HG02623 (cell line): Measurements from ENCODE around the gene PANX3.

Experiments
- ATAC-seq: cut with Tn5 transposase; IDR thresholded peaks from one replicate; pipeline ENCODE4 v1.9.1; 2021; ENCODE audit warnings: moderate library complexity; ENCODE audit not compliant: unreplicated experiment

Gene PANX3

DNA sequence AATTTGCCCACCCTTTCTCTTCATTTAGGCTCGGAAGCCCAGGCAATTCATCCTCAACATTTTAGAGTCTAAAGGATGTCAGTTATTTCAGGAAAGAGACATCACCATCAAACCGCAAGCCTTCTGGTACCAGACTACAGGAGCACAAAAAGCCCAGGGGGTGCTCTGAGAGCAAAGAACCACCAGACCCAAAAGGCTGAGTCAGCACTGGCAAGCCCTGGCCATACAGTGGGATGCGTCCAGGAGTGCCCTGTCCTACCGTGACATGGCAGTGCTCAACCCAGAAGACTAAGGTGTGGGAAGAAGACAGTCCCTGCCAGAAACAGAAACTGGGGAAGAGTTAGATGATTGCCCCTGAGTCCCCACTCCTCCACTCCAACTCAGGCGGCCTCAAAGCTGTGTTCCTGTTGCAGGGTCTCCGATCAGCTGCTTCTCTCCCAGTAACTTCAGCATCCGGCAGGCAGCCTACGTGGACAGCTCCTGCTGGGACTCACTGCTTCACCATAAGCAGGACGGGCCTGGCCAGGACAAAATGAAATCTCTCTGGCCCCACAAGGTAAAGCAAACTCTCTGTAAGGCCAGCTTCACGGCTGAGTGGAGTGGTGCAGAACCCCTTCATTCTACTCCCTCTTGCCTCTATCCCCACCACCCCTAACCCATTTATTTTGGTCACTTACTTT, 1.5 kb downstream of the PANX3 start:
- ATAC-seq: no peak

DNA sequence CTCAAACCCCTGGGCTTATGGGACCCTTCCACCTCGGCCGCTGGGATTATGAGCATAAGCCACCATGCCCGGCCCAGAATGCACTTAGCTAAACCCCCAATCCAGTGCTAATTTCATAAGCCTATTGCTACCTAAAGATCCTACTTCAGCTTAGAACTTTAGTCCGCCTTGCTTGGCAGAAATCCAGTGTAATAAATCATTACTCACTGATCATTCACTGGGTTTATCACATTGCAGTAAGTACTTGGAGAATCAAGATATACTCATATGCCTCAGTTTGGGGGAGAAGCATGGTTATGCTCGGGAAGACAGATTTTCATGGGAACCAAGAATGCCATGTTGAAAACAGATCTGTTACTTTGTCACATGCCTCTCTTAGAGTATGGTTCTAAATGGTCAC, 7.6 kb downstream of the PANX3 start:
- ATAC-seq: no peak

DNA sequence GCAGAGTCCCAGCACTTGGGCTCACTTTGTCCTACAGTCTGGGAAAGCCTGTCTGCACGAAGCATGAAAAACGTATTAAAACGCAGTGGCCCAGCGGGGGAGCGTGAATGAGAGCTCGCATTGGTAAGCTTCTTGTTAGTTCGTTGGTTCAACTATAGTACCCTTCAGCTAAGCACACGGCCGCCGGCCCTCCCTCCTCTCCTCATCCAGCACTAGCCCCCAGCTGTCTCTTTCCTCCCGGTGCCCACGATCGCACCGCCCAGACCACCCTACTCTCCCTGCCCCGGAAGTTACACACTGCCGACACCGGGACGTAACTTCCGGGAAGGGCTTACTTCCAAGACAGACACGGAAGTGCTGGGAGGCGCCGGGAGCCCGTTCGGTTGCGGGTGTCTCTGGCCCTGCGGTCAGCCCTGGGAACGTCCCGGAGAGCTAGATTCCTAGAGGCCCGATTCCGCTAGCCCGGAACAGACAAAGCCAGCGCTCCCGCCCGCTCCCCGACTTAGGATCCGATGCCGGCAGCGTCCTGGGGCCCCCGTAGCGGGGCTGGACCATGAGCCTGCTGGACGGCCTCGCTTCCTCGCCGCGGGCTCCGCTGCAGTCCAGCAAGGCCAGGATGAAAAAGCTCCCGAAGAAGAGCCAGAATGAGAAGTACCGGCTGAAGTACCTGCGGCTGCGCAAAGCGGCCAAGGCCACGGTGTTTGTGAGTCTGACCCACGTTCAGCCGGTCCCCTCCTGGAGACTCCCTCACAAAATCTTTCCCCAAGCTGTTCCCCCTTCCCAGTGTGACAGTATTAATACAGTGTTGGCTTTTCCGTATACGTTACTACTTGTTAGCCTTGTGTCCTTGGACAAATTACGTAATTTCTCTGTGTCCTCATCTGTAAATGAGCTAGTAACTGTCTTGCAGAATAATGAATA, 11.6 kb downstream of the PANX3 start, which contains the start of gene TBRG1:
Gene TBRG1, plus strand, starts transcription at position 334 of the 921 bp plus-strand sequence. Its CDS starts 220 bp downstream, at position 554.
- peak; percentile 98 for ATAC-seq

DNA sequence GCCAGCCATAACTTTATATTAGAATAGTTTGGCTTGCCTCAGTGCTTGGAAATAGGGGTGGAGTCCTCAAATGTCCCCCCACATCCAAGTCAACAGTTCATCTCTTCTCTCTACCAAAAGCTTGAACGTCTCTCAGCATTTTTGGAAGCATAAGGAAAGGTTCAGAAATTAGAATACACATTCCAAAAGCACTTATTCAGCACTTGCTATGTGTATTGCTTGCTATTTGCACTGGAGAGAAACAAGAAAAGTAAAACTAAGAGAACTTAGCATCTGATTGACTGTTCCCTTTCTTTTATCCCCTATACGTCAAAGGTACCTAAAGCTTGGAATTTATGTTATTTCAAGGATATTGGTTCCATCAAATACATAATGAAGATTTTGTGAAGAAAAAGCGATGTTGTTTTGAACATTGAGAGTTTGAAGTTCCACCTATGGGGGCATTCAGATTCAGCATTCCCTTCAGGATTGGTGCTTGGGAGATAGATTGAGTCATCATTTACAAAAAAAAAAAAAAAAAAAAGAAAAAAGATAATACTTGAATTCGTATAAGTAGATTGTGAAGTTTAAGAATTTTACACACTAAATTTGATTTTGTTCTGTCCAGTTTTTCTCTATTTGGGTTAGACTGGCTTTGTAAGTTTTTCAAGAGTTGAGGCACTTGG, 12.8 kb downstream of the PANX3 start:
- no peak for ATAC-seq

DNA sequence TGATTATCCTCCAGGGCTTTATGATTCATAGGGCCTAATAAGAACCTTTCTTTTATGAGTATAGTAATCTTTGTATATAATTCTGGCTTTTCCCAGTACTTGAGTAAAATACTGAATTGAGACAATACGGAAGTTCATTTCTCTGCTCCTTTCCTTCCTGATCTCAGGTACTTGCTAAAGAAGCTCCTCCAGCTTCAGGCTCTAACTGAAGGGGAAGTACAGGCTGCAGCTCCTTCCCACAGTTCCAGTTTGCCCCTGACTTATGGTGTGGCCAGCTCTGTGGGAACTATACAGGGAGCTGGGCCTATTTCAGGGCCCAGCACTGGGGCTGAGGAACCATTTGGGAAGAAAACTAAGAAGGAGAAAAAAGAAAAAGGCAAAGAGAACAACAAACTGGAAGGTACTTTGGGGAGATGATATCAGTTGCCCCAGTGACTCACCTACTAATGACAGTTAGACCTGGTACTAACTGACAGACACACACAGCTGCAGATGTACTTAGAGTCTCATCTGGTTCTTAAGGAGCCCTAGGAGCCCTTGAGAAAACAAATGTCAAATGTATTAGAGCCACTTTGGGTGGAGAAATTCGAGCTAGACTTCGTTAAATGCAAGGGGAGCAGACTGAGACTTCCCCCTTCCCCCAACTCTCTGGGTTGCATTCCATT, 14.4 kb downstream of the PANX3 start:
- ATAC-seq: no peak

DNA sequence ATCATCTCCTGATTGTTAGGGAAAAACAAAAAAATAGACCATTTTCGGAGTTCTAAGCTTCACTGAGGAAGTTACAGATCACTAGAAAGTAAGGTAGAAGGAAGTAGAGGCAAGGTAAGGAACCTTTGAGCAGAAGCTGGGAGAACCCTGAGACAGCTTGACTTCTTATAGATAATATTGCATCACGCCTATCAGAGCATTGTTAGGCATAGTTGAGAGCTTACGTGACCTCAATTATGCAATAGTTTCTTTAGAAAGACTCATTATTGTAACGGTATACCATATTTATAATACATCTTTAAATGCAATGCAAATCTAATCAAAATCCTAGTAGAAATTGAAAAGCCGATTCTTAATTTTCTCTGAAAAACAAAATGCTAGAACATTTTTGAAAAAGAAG, 16.3 kb downstream of the PANX3 start:
- no peak for ATAC-seq

DNA sequence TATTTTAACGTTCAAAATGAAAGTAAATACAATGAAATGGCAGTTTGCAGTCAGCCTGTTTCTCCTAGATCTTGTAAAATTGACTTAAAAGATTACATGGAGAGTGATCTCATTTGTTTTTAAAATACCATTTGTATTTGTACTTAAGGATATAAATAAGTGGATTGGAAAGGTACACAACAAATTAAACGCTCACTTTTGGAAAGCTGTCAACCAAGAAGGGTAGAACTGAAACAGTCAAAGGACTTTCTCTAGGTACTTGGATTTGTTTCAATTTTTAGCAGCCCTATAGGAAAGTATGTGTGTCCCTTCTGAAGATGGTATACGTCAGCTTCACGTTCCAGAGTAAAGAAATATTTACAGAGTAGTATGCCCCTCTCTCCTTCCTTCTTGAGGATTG, 18.7 kb downstream of the PANX3 start:
- ATAC-seq: no peak

DNA sequence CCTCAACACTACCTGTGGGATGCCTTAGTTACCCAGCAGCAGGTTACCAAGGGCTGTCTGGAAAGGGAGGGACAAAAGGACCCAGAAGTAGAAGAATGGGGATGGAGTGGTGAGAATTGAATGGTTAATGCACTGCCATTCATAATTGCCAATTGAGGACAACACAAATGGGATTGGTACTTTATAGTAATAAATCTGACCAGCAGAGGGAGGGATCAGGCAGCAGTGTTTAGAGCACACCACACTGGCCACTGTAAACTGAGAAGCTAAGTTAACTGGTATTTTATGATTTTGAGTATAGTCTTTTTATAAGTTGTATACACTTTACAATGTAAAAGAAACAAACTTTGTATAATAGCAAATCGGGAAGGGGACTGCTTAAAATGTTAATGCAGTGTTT, 22.1 kb downstream of the PANX3 start:
- no peak for ATAC-seq

DNA sequence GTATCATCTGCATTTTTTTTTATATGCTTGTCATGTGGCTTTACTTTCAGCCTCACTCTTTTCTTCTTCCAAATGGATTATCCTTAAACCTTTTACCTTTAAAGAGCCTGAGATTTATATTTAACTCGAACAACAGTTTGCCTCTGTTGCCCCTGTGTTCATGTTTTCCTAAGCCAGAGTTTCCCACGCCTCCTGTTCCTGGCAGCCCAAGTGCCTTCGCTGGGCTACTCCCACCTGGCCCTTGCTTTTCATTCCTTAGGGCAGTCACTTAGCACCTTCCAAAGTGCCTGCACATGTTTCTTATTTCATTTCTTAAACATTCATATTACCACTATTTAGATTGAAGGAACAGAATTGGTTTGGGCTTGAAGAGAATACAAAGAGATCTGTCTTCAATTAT, 24.7 kb downstream of the PANX3 start:
- ATAC-seq: no peak

DNA sequence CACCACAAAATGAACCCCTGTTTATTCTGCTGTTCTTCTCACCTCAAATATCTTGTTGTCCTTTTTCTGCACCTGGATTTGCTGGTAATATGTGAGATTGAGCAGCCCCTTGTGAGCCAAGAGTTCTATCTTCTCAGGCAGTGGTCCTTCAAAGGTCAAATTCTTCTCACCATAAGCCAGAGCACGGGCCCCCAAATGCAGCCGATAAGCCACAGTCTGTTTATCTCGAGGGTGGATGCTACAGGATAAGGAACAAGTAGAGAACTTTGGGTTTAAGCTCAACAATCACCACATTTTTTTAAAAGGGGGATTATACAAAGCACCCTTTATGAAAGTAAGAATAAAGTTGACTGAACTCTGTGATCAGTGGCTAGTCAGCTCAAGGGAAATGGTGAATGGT, 27.3 kb downstream of the PANX3 start:
- no peak for ATAC-seq

DNA sequence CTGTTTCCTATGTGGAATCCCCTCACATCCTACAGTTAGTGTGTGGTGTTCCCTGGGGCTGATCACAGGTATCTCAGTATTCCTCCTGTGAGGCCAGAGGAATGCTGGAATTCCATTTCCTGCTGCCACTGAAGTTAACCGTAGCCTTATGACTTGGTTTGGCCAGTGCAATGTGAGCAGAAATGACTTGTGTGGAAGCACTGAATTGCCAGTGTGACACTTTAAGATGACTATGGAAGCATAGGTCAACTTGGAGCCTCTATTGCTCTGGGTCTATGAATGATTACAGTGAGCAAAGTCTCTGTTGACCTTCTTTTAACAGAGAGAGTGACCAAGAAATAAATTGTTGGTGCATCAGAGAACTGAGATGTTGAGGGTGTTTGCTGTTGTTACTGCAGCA, 28.0 kb downstream of the PANX3 start:
- no peak for ATAC-seq

DNA sequence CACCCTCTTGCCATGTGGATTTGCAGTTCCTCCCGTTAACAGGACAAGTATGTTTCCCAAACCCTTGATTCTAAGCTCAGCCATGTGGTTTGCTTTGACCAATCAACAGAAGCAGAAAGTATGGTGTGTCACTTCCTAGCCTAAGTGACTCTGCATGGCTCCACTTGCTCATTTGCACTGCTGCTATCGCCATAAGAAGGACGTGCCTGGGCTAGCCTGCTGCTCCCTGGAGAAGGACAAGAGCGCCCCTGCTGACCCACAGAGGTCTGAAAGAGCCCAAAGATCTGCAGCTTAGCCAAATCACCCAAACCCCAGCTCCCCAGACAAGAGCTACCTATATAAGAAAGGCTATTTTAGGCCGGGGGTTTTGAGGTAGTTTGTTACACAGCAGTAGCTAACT, 29.4 kb downstream of the PANX3 start:
- no peak for ATAC-seq

DNA sequence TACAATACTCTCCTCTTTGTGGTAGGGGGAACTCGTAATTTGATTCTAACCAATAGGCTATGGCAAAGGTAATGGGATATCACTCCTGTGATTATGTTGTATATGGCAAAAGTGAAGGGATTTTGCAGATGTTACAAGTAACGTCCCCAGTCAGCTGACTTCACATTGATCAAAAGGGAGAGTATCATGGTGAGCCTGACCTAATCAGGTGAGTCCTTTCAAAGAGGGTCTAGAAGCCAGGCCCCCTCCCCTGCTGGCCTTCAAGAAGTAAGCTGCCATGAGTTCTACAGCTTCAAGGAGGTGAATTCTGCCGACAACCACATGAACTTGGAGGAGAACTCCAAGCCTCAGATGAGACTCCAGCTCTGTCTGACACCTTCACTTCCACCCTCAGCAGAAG, 31.4 kb downstream of the PANX3 start:
- ATAC-seq: no peak

DNA sequence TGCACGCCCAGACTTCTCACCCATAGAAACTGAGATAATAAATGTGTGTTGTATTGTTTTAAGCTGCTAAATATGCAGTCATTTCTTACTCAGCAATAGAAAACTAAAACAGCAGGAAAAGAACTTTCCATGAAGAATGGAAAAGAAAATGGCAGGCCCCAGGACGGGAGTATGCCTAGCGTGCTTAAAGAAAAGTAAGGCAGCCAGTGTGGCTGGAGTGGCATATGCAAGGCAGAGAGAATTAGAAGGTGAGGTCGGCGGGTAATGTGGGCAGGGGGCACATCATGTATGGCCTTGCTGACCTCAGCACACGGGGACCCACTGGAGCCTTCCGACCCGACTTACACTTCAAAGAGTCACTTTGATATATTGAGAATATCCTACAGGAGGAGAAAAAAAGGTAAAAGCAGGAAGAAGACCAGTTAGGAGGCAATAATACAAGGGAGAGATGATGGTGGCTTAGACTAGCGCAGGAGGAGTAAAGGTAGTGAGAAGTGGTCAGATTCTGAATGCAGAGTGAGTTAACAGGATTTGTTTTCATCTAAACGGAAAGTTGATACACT, 31.9 kb downstream of the PANX3 start:
- ATAC-seq: no peak

DNA sequence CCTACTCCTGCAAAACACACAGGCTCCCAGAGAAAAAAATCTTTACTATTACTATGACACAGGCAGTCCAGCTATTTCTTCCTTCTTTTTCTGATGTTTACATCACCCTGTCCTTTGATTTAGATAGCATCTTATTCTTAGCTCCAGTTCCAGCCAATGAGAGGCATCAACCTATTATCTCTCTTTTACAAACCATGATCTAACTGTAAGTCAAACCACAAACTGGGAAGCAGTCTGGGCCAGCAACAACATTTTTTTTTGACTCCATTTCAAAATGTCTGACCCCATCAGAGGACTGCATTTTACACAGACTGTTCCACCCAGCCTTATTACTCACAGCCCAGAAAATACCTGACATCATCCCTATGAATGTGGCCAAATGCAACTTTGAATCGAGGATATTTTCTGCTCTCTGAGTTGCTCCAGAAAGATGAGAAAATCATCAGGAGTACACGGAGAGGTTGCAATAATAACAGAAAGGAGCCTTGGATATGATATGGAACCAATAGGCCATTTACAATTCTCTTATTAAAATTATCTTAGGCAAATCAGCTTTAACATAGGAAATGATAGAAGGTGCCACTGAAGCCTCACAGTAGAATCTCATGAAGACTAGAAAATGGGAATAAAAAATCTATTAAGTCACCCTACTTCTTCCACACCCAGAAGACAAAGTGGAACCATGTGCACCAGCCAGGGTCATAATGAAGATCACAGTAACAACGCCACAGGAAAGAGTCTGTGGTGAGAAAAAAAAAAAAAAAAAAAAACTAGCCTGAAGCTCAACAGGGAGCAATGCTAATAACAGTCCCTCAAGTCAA, 32.6 kb downstream of the PANX3 start:
- no peak for ATAC-seq

DNA sequence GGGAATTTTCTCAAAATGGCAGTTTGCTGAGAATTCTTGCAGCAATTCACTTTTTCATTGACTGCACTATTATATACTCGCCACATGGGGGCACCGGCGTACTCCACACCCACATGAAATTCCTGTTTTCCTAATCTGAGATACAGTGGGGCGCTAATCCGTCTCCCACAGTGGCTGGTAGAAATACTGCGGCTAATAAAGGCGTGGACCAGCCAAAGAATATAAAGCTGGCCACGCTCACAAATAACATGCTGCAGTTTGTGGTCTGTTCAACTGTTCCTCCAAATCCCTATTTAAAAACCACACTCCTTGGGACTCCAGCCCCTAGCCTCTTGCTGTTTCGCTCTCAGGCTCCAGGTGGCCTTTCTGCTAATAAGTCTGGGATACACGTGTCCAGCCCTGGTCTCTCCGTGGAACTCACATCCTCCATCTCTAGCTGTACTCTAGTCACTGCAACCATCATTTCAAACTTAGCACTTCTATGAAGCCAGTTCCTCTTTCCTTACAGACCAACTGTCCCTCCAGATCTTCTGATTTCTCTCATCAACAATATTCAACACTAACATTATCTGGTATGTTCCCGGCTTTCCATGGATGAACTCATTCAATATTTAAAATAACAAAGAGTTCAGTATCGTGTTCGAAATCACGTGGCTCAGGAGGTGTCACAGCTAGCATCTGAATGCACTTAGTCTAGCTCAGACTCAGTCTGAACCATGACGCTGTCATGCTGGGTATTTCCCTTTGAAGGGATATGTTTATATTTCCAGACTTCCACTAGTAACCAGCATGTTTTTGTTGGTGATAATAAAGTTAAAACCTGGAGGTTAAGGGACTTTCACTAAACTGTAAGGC, 33.4 kb downstream of the PANX3 start:
- no peak for ATAC-seq

DNA sequence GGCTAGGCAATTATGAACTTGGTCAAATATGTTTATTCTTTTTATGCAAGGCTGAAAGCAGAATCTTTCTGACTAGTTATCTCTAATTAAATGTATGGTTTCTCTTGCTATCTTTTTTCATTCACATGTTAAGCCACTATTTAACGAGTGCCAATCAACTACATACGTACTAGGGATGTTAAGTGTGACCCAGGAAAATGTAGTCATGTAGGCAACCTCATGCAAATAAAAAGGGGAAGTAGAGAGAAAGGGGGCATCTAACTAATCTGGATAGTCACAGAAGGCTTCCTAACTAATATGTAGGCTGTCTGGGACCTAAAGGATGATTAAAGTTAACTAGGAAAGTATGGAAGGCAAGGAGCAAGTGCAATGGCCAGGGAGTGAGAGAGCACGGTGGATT, 34.9 kb downstream of the PANX3 start:
- peak; percentile 56 for ATAC-seq

DNA sequence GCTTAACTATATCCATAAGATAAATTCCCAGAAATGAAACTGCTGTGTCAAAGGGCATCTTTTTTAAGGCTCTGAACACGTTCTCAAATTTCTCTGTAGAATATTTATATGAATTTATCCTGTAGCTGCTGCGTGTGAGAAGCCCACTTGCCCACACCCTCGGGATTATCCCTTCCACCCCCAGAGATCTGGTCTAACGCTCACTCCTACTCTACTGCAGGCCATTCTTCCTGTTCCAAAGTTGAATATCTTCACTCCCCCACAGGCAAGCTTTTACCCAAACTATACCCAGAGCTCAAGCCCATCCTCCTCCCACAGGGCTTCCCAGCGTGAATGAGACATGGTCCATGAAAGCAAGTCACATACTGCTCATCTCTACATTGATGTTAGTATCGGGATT, 37.4 kb downstream of the PANX3 start:
- ATAC-seq: no peak
